ENCODE data around the gene RPS14. TPM values are rescaled to one million over a fixed set of nuclear protein-coding genes. Genes with fewer than 3 reads are reported as not detected.
A peak's percentile ranks its signal among the peaks of the same experiment; 100 is the strongest.
"Not testable (repeated sequence)": the region's sequence is repeated elsewhere in the genome, so short reads cannot be mapped to it uniquely, and the experiment has no call there.

The RPS14 gene
- total RNA-seq, 1 experiment from 2014 or later, result 3,804 TPM

GRCh38 chr5:150413902-150414790 is 35.4 kb downstream of the RPS14 start:
- not testable (repeated sequence) for DNase-seq (ENCODE audit: low spot score)

GRCh38 chr5:150413176-150413901 is 36.2 kb downstream of the RPS14 start:
- DNase-seq (ENCODE audit: low spot score), result no peak

DNA sequence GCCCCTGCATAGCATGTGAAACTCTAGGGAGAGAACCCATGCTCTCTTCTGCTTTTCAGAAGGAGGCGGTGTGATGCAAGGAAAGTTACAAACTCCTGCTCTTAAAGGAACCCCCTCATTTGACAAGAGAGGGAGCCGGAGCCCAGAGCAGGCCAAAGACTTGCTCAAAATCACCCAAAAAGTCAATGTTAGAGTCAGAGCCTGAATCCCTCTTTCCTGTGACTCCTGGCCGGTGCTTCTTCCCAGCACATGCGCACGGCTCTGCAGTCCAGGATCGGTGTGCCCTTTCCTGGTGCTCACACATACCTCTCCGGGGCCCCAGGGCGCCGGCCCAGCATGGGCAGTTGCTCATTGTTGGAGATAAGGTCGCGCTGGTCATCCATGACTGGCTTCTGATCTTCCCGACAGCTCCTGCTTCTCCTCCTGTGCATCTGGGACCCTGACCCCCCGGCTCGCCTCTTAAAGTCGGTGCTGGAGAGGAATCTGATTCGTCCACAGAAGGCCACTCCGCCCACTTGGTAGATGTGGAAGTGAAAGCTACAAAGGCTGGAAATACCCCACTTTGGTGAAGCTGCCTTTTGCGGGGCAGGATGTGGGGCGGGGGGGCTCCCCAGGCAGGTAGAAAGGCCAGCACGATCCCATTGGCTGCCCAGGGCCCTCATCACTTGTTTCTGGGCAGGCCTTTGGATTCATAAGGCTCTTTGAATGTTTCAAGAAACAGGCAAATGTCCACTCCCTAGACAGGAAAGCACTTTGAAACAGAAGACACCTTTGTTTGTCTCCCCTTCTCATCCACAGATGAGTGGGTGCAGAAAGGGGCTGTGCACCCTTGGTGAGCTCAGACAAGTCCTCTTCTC is 37.0 kb downstream of the RPS14 start, which contains the start of gene CD74:
TSS of gene CD74 (minus strand) at position 592 of the 857 bp plus-strand sequence. CDS start at position 431, 161 bp downstream.
- DNase-seq (ENCODE audit: low spot score), result peak; percentile 63

- no peak for DNase-seq (ENCODE audit: low spot score)
Observed at GRCh38 chr5:150411245-150411979, 38.1 kb downstream of the RPS14 start.

DNA sequence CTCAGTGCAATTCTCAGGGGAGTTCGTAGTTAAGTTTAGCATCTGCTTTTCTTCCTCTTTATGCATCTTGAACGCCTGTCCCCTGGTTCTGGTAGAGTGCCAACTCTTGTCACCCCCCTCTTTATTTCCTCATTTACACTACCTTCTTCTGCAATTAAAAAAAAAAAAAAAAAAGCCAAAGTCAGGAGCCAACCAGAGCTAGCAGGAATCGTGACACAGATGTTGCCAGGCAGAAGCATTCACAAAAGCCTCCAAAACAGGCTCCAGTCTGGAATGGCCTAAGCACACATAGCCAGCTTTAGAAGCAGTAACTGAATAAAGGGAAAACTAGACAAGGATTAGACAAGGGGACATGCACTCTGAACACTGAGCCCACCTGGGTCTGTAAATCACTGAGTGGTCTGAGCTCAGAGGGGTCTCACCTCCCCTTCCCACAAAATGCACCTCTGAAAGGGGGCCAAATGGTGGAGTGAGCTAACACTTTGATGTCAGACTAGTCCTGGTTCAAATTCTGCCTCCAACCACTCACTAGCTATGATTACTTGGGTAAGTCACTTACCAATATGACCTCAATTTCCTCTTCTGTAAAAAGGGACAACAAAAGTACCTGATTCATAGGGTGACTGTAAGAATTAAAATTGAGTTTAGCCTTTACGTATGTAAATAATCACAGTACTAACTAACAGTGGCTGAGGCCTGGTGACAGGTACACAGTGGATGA is 38.9 kb downstream of the RPS14 start:
- peak; percentile 84 for DNase-seq (ENCODE audit: low spot score)

DNA sequence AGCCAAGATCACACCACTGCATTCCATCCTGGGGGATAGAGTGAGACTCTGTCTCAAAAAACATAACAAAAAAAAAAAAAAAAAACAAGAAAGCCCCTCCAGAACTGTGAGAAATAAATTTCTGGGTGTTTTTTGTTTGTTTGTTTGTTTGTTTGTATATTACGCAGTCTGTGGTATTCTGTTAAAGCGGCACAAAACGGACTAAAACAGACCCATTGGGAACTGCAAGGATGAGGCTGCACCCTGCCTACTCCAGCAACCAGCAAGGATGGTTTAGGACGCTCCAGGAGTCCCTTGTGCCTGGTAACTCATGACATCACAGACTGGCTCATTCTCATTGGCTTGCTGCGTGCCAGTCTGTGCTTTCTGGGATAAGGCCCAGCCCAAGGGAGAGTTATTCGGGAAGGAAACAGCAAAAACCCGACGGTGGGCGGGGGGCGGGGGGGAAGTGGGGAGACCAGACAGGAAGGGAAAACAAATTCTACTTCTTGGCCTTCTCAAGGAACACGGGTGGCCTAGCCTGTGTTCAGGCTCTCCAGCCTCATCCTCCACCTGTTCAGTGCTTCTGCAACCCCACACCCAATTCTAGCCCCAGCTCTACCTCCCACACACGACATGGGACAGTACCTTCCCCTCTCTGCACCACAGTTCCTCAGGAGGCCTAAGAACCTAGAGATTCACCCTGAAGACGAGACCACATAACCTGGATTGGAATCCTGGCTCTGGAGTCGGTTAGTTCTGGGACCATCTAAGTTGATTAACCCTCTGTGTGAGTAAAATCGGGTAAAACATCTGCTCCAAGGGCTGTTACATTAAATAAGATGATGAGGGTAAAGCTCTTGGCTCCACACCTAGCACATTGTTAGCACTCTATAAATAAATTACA is 39.7 kb downstream of the RPS14 start:
- DNase-seq (ENCODE audit: low spot score), result peak; percentile 95

DNA sequence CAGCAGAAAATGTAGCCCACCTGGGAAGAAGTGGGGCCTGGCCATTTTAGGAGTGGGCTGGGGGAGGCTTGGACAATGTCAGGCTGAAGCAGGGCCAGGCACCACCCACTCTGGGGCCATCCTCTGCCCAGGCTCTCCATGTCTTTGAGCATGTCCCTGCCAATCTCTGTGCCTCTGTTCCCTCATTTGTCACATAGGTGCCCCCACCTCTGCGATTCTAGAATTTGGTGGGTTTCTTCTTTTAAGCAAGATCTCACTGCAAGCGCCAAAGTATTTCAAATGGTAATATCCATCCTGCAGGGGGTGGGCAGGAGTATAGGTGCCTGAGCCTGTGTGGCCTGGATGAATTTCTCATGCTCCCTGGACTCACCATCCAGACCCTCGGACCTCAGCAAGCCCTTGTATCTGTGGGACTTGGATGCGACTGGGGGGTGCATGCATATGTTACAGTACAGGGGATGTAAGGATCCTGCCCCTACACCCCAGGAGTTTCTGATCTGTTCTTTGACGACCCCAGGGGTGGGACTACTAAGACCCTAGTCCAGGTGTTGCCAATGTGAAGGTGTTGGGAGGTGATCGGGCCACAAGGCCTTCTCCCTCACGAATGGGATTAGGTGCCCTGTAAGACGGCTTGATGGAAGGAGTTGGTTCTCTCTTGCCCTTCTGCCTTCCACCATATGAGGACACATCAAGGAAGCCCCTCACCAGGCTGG is 41.2 kb downstream of the RPS14 start:
- DNase-seq (ENCODE audit: low spot score), result no peak

DNA sequence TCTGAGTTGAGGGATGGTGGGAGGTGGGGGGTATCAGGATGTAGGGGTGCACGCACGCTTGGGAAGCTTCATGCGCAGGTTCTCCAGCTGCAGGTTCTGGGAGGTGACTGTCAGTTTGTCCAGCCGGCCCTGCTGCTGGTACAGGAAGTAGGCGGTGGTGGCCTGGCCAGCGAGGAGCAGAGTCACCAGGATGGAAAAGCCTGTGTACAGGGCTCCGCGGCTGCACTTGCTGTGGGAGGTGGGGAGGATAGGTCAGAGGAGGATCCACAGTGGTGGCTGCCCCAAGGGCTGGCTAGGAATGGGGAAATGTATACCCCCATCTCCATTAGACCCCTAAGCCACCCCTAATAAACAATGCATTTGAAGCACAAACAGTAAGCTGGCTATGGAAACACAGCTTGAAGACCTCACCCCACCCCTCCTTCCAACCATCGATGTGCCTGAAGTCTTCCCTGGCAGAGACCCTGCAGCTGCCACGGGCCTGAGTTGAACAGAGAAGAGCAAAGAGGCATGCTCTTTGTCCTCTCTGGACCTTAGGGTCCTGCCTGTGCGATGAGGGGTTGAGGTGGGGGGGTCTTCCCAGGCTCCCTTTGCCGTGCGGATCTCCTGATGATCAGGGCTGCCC is 42.3 kb downstream of the RPS14 start:
- no peak for DNase-seq (ENCODE audit: low spot score)

- DNase-seq (ENCODE audit: low spot score), result no peak
Observed at GRCh38 chr5:150406723-150407095, 42.8 kb downstream of the RPS14 start.

- no peak for DNase-seq (ENCODE audit: low spot score)
Observed at GRCh38 chr5:150406103-150406722, 43.3 kb downstream of the RPS14 start.

DNA sequence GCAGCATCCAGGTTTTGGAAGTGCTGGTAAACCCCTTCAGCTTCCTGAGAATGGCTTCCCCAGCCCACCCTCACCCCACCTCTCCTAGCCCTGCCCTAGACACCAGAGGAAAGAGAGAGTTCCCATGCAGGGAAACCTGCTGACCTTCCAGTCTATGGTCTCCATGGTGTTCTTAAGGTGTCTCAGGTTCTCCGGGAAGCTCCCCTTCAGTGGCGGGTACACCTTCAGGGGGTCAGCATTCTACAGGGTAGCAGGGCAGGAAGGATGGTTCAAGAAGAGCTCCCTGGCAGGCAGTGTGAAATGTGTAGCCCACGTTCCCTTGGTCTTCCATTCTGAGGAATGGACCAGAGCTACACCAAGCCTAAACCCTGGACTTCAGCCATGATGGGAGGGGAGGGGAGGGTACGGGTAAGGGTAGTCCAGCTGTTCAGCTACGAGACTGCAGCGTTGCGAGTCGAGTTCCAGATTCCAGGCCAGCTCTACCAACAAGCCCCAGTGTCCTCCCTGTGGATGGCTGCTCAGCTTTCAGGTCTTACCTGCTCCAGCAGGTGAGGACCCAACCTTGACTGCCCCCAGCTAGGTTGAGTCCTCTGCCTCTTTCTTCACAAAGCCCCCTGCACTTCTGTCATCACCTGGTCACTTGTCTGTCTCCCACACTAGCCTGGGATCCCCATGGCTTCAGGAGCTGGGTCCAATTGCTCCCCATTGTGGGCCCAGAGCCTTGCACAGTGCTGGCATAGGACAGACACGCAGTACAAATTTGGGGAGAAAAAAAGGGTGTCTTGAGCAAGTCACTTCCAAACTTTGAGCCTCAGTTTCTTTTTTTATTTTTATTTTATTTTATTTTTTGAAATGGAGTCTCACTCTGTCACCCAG is 44.4 kb downstream of the RPS14 start:
- DNase-seq (ENCODE audit: low spot score), result no peak

DNA sequence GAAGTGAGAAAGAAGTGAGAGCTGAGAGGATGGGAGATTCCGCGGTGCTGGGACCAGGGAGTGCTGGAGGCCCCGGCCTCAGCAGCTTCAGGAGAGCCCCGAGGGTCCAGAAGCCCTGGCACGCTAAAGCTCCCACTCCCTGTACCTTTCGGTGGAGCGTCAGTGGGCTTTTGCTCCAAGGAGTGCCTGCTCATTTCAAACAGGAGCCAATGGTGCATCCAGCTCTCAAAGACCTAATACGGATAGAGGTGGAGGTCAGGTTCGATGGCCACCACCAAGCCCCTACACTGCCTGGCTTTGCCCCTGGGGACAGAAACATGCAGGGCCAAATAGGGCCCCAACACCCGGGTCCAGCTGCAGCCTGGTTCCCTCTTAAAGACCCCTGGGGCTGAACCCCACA is 45.0 kb downstream of the RPS14 start:
- DNase-seq (ENCODE audit: low spot score), result no peak

DNA sequence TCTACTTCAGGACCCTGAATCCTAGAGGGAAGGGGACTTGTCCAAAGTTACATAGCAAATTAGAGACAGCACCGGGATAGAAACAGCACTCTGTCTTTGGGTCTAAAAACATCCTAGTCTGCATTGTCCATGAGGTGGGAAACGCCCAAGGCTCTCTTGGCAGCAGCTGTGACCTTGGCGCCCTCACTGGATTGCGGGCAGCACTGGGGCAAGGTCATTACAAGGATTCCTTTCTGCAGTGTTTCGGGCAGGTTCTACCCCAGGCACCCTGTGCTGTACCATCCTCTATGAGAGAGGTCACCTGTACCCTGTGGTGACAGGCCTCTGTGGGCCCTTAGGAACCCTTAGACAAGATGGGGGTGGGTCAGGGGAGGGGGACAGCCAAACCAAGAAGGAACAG is 45.4 kb downstream of the RPS14 start:
- no peak for DNase-seq (ENCODE audit: low spot score)

GRCh38 chr5:150402901-150403342 is 46.6 kb downstream of the RPS14 start:
- no peak for DNase-seq (ENCODE audit: low spot score)

GRCh38 chr5:150402229-150402773 is 47.2 kb downstream of the RPS14 start:
- DNase-seq (ENCODE audit: low spot score), result no peak

GRCh38 chr5:150401376-150402228 is 47.9 kb downstream of the RPS14 start:
- no peak for DNase-seq (ENCODE audit: low spot score)

Data from A172 (cell line).